ENCODE results near the gene GREB1.

The GREB1 gene

GRCh38 chr2:11540996-11541692, 7.3 kb downstream of the GREB1 start:
- no peak for DNase-seq

GRCh38 chr2:11541693-11542274, 7.9 kb downstream of the GREB1 start:
- DNase-seq, result no peak

- DNase-seq, result no peak
These were observed 8.5 kb downstream of the GREB1 start for GRCh38 chr2:11542275-11542819.

- DNase-seq, result no peak
These were observed 9.7 kb downstream of the GREB1 start for GRCh38 chr2:11543337-11544216.

GRCh38 chr2:11546072-11546471, 12.2 kb downstream of the GREB1 start:
- DNase-seq, result no peak

GRCh38 chr2:11547912-11548497, 14.2 kb downstream of the GREB1 start:
- DNase-seq, result no peak

- no peak for DNase-seq
These were observed 16.5 kb downstream of the GREB1 start for GRCh38 chr2:11550302-11550701.

GRCh38 chr2:11550901-11551568, 17.2 kb downstream of the GREB1 start:
- no peak for DNase-seq

GRCh38 chr2:11551569-11552259, 17.9 kb downstream of the GREB1 start:
- no peak for DNase-seq

- no peak for DNase-seq
These were observed 18.4 kb downstream of the GREB1 start for GRCh38 chr2:11552260-11552638.

- DNase-seq, result peak; percentile 38
These were observed 20.0 kb downstream of the GREB1 start for GRCh38 chr2:11553661-11554398.

- no peak for DNase-seq
These were observed 20.5 kb downstream of the GREB1 start for GRCh38 chr2:11554399-11554716.

- no peak for DNase-seq
These were observed 22.4 kb downstream of the GREB1 start for GRCh38 chr2:11556101-11556806.

- no peak for DNase-seq
These were observed 24.5 kb downstream of the GREB1 start for GRCh38 chr2:11558214-11558886.

GRCh38 chr2:11559066-11559785, 25.4 kb downstream of the GREB1 start:
- no peak for DNase-seq

- no peak for DNase-seq
These were observed 25.9 kb downstream of the GREB1 start for GRCh38 chr2:11559786-11560155.

GRCh38 chr2:11560806-11561205, 27.0 kb downstream of the GREB1 start:
- DNase-seq, result no peak

GRCh38 chr2:11562011-11562410, 28.2 kb downstream of the GREB1 start:
- DNase-seq, result no peak

GRCh38 chr2:11562476-11562875, 28.6 kb downstream of the GREB1 start:
- DNase-seq, result no peak

All from fibroblast of upper back skin (primary cell).